Activated naive CD8-positive, alpha-beta T cell treated with anti-CD3 and anti-CD28 coated beads, Interleukin-2, amount 10 ng/mL, durations not matched to agents 7 days and 5 days (primary cell): ENCODE data around the gene ZBTB42. TPM values are rescaled to one million over a fixed set of nuclear protein-coding genes. Genes with fewer than 3 reads are reported as not detected.

Experiments
- ATAC-seq: fragments of 150-1000 bp; cut with Tn5 transposase; one replicate; pipeline ENCODE4 v1.10.0; 2021; ENCODE audit warnings: low read depth, moderate library complexity
- POLR2A ChIA-PET: fragments of 350-600 bp; sonication (Branson Sonifier 250); formaldehyde crosslinking; loops from one replicate; lab custom pipeline; 2021; ENCODE audit warnings: antibody characterized with exemption; lab: Charles Lee
- DNase-seq: peaks from one replicate; pipeline ENCODE4 v3.0.0; 2021
- H3K27ac Mint-ChIP-seq: one replicate; pipeline ENCODE4 v1.8.0; 2022; ENCODE audit warnings: mild to moderate bottlenecking, mixed read lengths
- H3K27me3 Mint-ChIP-seq: one replicate; pipeline ENCODE4 v1.8.0; 2022; ENCODE audit warnings: mild to moderate bottlenecking, moderate library complexity, mixed read lengths
- H3K36me3 Mint-ChIP-seq: one replicate; pipeline ENCODE4 v1.8.0; 2021; ENCODE audit warnings: mild to moderate bottlenecking, mixed read lengths
- H3K4me1 Mint-ChIP-seq: one replicate; pipeline ENCODE4 v1.8.0; 2021; ENCODE audit warnings: mixed read lengths
- H3K4me3 Mint-ChIP-seq: one replicate; pipeline ENCODE4 v1.8.0; 2022; ENCODE audit warnings: mild to moderate bottlenecking, moderate library complexity, mixed read lengths
- H3K9me3 Mint-ChIP-seq: one replicate; pipeline ENCODE4 v1.8.0; 2021; ENCODE audit warnings: mixed read lengths
- total RNA-seq, 2 experiments: library from RNA; stranded (reverse); gene quantifications; one replicate each; pipeline ENCODE4 v1.2.3, GENCODE V29; 2021

Gene ZBTB42
- total RNA-seq, 2 experiments from 2014 or later: 6.7 to 6.9 TPM

- ATAC-seq (no peak), DNase-seq (no peak)
- Mint-ChIP-seq H3K27ac (no peak overlapping the region), H3K4me3 (no peak overlapping the region), H3K9me3 (no peaks in the 10 kb centered on the region), H3K36me3 (peaks cover 7% of the 10 kb centered on the region), H3K4me1 (peaks cover 17% of the 10 kb centered on the region), H3K27me3 (no peaks in the 10 kb centered on the region)
- POLR2A ChIA-PET: interaction anchor here (1.3 kb wide), 1 partner anchor 9 kb away, joined by 3 read pairs; no protein-coding TSS in a partner anchor
Measured at GRCh38 chr14:104789752-104790743, 10.9 kb upstream of the ZBTB42 start.

GRCh38 chr14:104791425-104791824 lies 9.5 kb upstream of the ZBTB42 start:
- Mint-ChIP-seq H3K4me1 (peaks cover 20% of the 10 kb centered on the region), H3K27me3 (no peaks in the 10 kb centered on the region), H3K9me3 (no peaks in the 10 kb centered on the region), H3K4me3 (no peak overlapping the region), H3K27ac (peak overlapping the region; percentile 34), H3K36me3 (peaks cover 7% of the 10 kb centered on the region)
- POLR2A ChIA-PET: no interaction called here
- DNase-seq (no peak), ATAC-seq (no peak)

- Mint-ChIP-seq H3K4me1 (peaks cover 19% of the 10 kb centered on the region), H3K27ac (no peak overlapping the region), H3K9me3 (no peaks in the 10 kb centered on the region), H3K36me3 (peaks cover 7% of the 10 kb centered on the region), H3K4me3 (no peak overlapping the region), H3K27me3 (peaks cover 2% of the 10 kb centered on the region)
- POLR2A ChIA-PET: no interaction called here
- DNase-seq: no peak
- ATAC-seq: no peak
Measured at GRCh38 chr14:104792101-104792884, 8.6 kb upstream of the ZBTB42 start.

- Mint-ChIP-seq H3K36me3 (peaks cover 7% of the 10 kb centered on the region), H3K4me3 (peak overlapping the region; percentile 93), H3K9me3 (no peaks in the 10 kb centered on the region), H3K27me3 (peaks cover 2% of the 10 kb centered on the region), H3K27ac (no peak overlapping the region), H3K4me1 (peaks cover 18% of the 10 kb centered on the region)
- POLR2A ChIA-PET: interaction anchor here (1.8 kb wide), 1 partner anchor 41 kb away, joined by 9 read pairs; the partner anchor contains the start of gene SIVA1
- DNase-seq (no peak), ATAC-seq (no peak)
Measured at GRCh38 chr14:104792945-104793702, 7.8 kb upstream of the ZBTB42 start.

GRCh38 chr14:104793703-104793959 lies 7.3 kb upstream of the ZBTB42 start:
- DNase-seq (no peak), ATAC-seq (no peak)
- H3K4me1 Mint-ChIP-seq: peaks cover 18% of the 10 kb centered on the region
- H3K36me3 Mint-ChIP-seq: peaks cover 7% of the 10 kb centered on the region
- peak overlapping the region; percentile 93 for H3K4me3 Mint-ChIP-seq
- POLR2A ChIA-PET: interaction anchor here (1.2 to 1.8 kb wide), 2 partner anchors 24 to 41 kb away, joined by 4 to 9 read pairs; partner anchors contain the start of gene SIVA1
- no peak overlapping the region for H3K27ac Mint-ChIP-seq
- H3K9me3 Mint-ChIP-seq: no peaks in the 10 kb centered on the region
- peaks cover 3% of the 10 kb centered on the region for H3K27me3 Mint-ChIP-seq

- Mint-ChIP-seq H3K36me3 (peaks cover 7% of the 10 kb centered on the region), H3K4me1 (peaks cover 18% of the 10 kb centered on the region), H3K27ac (peak overlapping the region; percentile 77), H3K9me3 (no peaks in the 10 kb centered on the region), H3K4me3 (peak overlapping the region; percentile 93), H3K27me3 (peaks cover 3% of the 10 kb centered on the region)
- DNase-seq (peak; percentile 69), ATAC-seq (peak; percentile 31)
- POLR2A ChIA-PET: interaction anchor here (1.1 to 1.8 kb wide), 5 partner anchors 10 to 42 kb away, joined by 3 to 9 read pairs (median 4); partner anchors contain the start of gene SIVA1
Measured at GRCh38 chr14:104794099-104794498, 6.8 kb upstream of the ZBTB42 start.

GRCh38 chr14:104794631-104794992 lies 6.3 kb upstream of the ZBTB42 start:
- peak overlapping the region; percentile 77 for H3K27ac Mint-ChIP-seq
- H3K36me3 Mint-ChIP-seq: peaks cover 7% of the 10 kb centered on the region
- ATAC-seq (peak; percentile 10), DNase-seq (no peak)
- peak overlapping the region; percentile 93 for H3K4me3 Mint-ChIP-seq
- no peaks in the 10 kb centered on the region for H3K9me3 Mint-ChIP-seq
- POLR2A ChIA-PET: interaction anchor here (0.7 to 1.8 kb wide), 7 partner anchors 9 to 42 kb away, joined by 3 to 9 read pairs (median 4); partner anchors contain the start of gene SIVA1
- peaks cover 3% of the 10 kb centered on the region for H3K27me3 Mint-ChIP-seq
- H3K4me1 Mint-ChIP-seq: peaks cover 21% of the 10 kb centered on the region

GRCh38 chr14:104794993-104795780 lies 5.7 kb upstream of the ZBTB42 start, which contains the start of gene AKT1:
Gene AKT1, minus strand, starts transcription at chr14:104795748. Its CDS starts 3,105 bp downstream, at chr14:104792643.
- DNase-seq: peak; percentile 73
- Mint-ChIP-seq H3K27ac (peak within 1 kb of the TSS; percentile 77), H3K27me3 (peaks cover 6% of the 10 kb centered on the region), H3K4me3 (peak within 1 kb of the TSS; percentile 93), H3K4me1 (peaks cover 23% of the 10 kb centered on the region), H3K36me3 (peaks cover 7% of the 10 kb centered on the region), H3K9me3 (no peaks in the 10 kb centered on the region)
- POLR2A ChIA-PET: interaction anchor here (0.7 to 1.8 kb wide), 7 partner anchors 9 to 43 kb away, joined by 3 to 9 read pairs (median 4); partner anchors contain the start of gene SIVA1
- ATAC-seq: peak; percentile 46

GRCh38 chr14:104795781-104796686 lies 4.9 kb upstream of the ZBTB42 start:
- H3K9me3 Mint-ChIP-seq: no peaks in the 10 kb centered on the region
- peaks cover 6% of the 10 kb centered on the region for H3K27me3 Mint-ChIP-seq
- peaks cover 7% of the 10 kb centered on the region for H3K36me3 Mint-ChIP-seq
- peak overlapping the region; percentile 58 for H3K4me3 Mint-ChIP-seq
- H3K4me1 Mint-ChIP-seq: peaks cover 23% of the 10 kb centered on the region
- H3K27ac Mint-ChIP-seq: peak overlapping the region; percentile 71
- DNase-seq: peak; percentile 80
- peak; percentile 40 for ATAC-seq
- POLR2A ChIA-PET: interaction anchor here (0.6 to 1.8 kb wide), 3 partner anchors 19 to 31 kb away, joined by 3 to 6 read pairs (median 4); no protein-coding TSS in a partner anchor

- Mint-ChIP-seq H3K36me3 (peaks cover 4% of the 10 kb centered on the region), H3K9me3 (no peaks in the 10 kb centered on the region), H3K4me3 (peak overlapping the region; percentile 58), H3K4me1 (peaks cover 24% of the 10 kb centered on the region), H3K27me3 (peaks cover 6% of the 10 kb centered on the region), H3K27ac (no peak overlapping the region)
- ATAC-seq (no peak), DNase-seq (no peak)
- POLR2A ChIA-PET: no interaction called here
Measured at GRCh38 chr14:104796687-104797081, 4.2 kb upstream of the ZBTB42 start.
